GM19193 (cell line): ENCODE measurements around the gene SNX4.

Experiments
- POLR2A ChIP-seq: IDR thresholded peaks from 4 replicates; pipeline ENCODE4 v1.6.1; 2011; ENCODE audit not compliant: insufficient read depth, insufficient read length; ENCODE audit errors: extremely low read depth

SNX4 gene

DNA sequence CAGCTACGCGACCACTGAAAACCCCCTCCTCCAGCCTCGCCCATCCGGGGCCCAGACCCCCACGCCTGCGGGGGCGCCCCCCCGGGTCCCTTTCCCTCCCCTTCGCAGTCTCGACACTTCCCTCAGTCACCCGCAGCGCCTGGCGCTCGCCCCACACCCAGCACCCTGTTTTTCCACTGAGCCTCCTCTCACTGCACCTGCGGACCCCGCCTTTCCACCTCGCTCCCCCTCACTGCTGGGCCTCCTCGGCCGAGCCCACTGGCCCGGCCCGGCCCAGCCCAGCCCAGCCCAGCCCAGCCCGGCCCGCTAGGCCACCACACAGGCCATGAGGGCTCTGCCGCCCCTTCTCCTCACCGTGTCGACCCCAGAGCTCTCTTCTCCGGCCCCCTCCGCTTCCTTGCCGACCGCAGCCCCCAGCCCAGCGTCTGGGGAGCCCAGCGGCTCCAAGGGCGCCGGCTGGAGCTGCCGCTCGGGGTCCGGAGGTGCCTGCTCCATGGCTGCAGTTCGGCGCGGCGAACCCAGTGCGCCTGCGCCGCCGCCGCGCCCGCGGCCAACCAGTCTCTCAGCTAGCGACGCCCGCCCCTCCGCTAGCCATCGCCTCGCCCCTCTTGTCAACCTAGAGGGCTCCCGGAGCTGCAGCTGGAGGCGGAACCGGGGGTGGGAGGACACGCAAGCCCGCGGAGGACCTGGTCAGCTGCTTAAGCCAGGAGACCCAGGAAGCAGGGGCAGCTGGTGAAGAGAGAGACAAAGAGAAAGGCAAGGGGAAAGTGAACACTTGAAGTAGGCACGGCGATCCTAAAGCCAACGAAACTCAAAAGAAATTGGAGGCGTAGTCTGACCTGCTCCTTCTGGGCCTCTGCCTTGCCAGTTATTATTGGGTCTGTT is at the start of gene SNX4:
SNX4 (minus strand) TSS at position 525 of the 885 bp plus-strand sequence; CDS start at position 495, 30 bp downstream.
- TF ChIP-seq POLR2A, result peak; percentile 74

DNA sequence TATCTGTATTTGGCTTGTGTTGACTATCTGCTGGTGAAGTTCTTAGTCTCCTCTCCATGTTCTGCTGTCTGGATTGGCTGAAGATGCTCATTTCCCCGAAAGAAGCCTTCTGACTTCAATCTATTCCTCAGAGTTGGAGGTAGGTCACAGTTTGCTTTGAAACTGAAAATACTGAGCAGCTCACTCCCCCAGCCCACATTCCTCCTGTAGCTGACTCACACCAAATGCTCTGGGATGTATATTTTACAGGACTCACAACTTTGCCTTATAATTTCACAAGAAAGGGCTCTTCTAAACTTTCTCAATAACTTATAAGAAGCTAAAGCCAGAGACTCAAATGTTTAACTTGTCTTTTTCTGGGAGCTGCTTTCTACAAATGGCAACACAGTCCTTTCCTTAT is 36.3 kb upstream of the SNX4 start:
- no peak for TF ChIP-seq POLR2A

DNA sequence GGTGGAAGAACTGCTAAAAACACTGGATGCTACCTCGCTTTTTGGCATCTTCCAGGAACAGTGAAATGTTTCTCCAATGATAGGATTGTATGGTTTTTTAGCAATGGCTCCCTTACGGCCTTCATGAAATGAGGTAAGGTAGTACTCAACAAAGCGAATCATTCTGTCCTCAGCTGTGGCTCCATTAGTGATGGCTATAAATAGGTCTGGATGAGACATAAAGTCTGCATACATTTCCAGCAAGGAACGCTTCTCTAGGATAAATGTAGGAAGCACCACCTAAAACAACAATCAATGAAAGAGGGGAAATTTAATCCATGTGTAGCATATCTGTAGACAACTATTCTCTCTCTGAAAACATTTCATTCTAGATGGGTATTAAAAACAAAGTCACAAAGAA is 32.4 kb upstream of the SNX4 start:
- TF ChIP-seq POLR2A, result no peak

GRCh38 chr3:125528920-125529319 is 8.9 kb upstream of the SNX4 start:
- no peak for TF ChIP-seq POLR2A

DNA sequence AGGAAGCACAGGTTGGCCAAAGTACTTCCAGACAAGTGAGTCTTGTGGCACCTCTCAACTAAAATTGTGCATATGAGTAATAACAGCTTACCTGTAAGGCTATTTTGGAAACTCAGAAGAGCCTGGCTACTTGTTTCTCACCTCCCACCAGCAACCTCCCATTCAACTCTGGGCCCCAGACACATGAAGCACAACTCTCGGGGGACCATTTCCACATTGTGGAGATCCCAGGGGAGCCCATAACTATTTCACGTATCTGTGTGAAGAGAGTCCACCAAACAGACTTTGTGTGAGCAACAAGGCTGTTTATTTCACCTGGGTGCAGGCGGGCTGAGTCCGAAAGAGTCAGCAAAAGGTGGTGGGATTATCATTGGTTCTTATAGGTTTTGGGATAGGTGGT is 5.2 kb upstream of the SNX4 start:
- no peak for TF ChIP-seq POLR2A

- TF ChIP-seq POLR2A, result no peak
Measured at GRCh38 chr3:125515421-125515820, 4.6 kb downstream of the SNX4 start.

- TF ChIP-seq POLR2A, result no peak
Measured at GRCh38 chr3:125513490-125514115, 6.4 kb downstream of the SNX4 start.

GRCh38 chr3:125512135-125512920 is 7.7 kb downstream of the SNX4 start:
- no peak for TF ChIP-seq POLR2A

DNA sequence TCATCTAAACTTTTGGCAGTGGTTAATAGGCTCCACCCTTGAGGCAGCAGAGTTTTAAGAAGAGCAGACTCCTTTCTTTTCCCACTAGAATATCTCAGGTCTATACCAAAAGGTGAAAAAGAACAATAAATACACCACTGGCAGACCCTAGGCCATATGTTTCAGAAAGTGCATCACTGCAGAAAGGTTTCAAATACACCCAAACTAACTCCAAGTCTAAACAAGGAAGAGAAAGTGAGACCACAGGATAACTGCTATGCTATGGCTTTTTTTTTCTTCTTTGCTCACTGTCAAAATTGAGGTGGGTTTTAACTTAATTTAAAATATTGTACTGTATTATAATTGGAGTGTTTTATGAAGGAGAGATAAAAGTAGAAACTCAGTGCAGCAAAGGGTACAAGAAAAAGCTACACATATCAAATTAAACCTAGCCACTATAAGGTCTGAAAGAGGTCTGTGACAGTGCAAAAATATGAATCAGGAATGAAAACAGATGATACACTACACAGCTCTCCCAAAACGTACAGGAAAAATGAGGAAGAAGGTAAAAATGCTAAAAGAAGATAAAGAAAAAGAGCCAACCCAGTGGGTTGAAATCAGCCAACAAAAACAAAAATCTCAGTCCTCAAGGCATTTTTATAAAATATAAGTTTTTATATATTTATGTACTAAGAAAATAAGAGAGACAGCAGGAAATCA is 8.4 kb downstream of the SNX4 start:
- no peak for TF ChIP-seq POLR2A

DNA sequence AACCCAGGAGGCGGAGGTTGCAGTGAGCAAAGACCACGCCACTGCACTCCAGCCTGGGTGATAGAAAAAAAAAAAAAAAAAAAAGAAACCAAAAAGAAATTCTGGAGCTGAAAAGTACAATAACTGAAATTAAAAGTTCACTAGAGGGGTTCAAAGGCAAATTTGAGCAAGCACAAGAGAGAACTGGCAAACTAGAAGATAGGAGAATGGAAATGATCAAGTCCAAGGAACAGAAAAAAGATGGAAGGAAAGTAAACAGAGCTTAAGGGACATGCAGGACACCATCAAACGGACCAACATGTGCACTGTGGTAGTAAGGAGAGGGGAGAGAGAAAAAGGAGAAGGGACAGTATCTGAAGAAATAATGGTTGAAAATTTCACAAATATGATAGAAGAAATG is 12.9 kb downstream of the SNX4 start:
- TF ChIP-seq POLR2A, result no peak

DNA sequence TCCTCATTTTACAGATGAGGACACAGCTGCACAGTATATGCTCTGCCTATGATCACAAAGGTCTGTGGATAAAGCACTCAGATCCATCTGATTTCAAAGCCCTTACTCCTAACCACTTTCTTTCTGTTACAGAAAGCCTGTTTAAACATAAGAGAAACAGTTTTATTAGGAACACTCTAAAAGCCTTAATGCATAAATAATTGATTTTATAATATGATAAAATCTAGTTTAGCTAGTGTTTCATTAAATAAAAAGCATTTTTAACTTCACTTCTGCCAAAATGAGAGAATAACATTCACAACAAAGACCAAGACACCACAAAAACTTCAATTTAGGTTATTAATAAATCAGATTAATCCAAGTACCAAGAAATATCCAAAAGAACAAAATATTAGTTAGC is 21.4 kb downstream of the SNX4 start:
- no peak for TF ChIP-seq POLR2A

- TF ChIP-seq POLR2A, result no peak
Measured at GRCh38 chr3:125496701-125497100, 23.3 kb downstream of the SNX4 start.

DNA sequence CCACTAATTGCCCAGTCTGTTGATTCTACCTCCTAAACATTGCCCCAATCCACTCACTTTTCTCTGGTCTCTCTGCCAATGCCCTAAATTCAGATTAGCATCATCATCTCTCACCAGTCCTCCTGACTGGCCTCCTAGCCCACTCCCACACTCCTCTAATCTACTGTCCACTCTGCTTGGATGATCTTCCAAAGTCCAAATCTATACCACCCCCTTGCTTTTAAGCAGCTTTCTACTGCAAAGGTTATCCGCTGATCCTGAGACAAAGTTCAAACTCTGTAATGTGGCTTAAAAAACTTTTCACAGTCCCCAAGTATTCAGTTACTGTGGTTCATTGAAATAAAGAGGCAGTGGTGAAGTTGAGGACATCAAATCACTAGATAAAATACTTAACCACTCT is 37.6 kb downstream of the SNX4 start:
- TF ChIP-seq POLR2A, result no peak

DNA sequence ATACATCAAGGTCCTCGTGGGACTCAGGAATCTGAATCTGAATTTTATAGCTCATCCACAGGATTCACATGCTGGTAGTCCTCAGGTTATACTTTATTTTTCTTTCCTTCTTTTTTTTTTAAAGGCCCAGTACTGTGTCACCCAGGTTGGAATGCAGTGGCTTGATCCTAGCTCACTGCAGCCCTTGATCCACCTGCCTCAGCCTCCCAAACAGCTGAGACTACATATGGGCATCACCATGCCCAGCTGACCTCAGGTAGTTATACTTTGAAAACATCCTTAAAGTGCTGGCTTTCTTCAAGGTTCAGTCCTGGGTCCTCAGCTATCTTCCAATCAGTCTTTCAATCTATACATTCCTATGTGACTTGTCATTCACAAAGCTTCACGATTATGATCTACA is 38.2 kb downstream of the SNX4 start:
- TF ChIP-seq POLR2A, result no peak
